Vagina (tissue), 2 donors: ENCODE measurements around the gene ARFGAP3. TPM values are rescaled to one million over a fixed set of nuclear protein-coding genes. Genes with fewer than 3 reads are reported as not detected.
A peak's percentile ranks its signal among the peaks of the same experiment; 100 is the strongest.

Experiments
- DNase-seq, 2 donors: peaks; one replicate each; pipeline ENCODE4 v3.0.0-alpha.2; 2017; ENCODE audit errors: extremely low spot score in 2 of 2
- H3K27ac ChIP-seq: fragments of 200-600 bp; sonication (generic); one replicate; pipeline ENCODE4 v1.5.1; 2019
- H3K27me3 ChIP-seq: fragments of 200-600 bp; sonication (generic); one replicate; pipeline ENCODE4 v1.5.1; 2019
- H3K36me3 ChIP-seq, 2 donors: fragments of 200-600 bp; sonication (generic); one replicate each; pipeline ENCODE4 v1.5.1; 2017 to 2019
- H3K4me1 ChIP-seq: fragments of 200-600 bp; sonication (generic); one replicate; pipeline ENCODE4 v1.5.1; 2019
- H3K4me3 ChIP-seq, 2 donors: fragments of 200-600 bp; sonication (generic); 1 replicate in 1 of 2; 2 replicates in 1 of 2; pipeline ENCODE4 v1.5.1; 2016 to 2019
- H3K9me3 ChIP-seq: fragments of 200-600 bp; sonication (generic); one replicate; pipeline ENCODE4 v1.5.1; 2019
- CTCF ChIP-seq, 3 experiments: fragments of 450-650 bp in 2 of 3; fragments of 200-600 bp in 1 of 3; sonication (generic) in 1 of 3; IDR thresholded peaks; one replicate each; pipeline ENCODE4 v1.5.1; 2017 to 2019; ENCODE audit warnings: antibody characterized with exemption in 3 of 3, mild to moderate bottlenecking in 2 of 3, moderate library complexity in 2 of 3
- POLR2A ChIP-seq, 2 donors: fragments of 450-650 bp; IDR thresholded peaks; one replicate each; pipeline ENCODE4 v1.6.1; 2017; ENCODE audit warnings: antibody characterized with exemption in 2 of 2, mild to moderate bottlenecking in 2 of 2, moderate library complexity in 2 of 2
- POLR2AphosphoS5 ChIP-seq, 2 donors: sonication (generic); formaldehyde crosslinking; IDR thresholded peaks; one replicate each; pipeline ENCODE4 v1.9.0; 2017; ENCODE audit warnings: antibody characterized with exemption in 2 of 2, mild to moderate bottlenecking in 2 of 2, low read depth in 1 of 2; ENCODE audit not compliant: insufficient read depth in 1 of 2
- intact Hi-C: fragments of 100-400 bp; cut with DNase I; formaldehyde crosslinking; loops from one replicate; pipeline ENCODE4 v1.15.1; 2023
- total RNA-seq: library from RNA; depleted of rRNA; stranded (reverse); fragments of >200 nt; gene quantifications from one replicate; pipeline ENCODE4 v1.2.3, GENCODE V29; 2016

ARFGAP3 gene
- total RNA-seq, 1 donor from 2014 or later = 28.0 TPM

GRCh38 chr22:42902875-42903510, 45.9 kb upstream of the ARFGAP3 start:
- no peak for DNase-seq
- H3K36me3 ChIP-seq = no peaks in the 10 kb centered on the region
- intact Hi-C loops = no loop called here
- H3K27ac ChIP-seq = no peak overlapping the region
- peaks cover 29% of the 10 kb centered on the region for H3K4me1 ChIP-seq
- TF ChIP-seq POLR2A (IDR thresholded peaks at IDR 0.05) (no peak), POLR2AphosphoS5 (IDR thresholded peaks at IDR 0.05; ENCODE audit: insufficient read depth in 1 of 2, low read depth in 1 of 2) (no peak), CTCF (IDR thresholded peaks at IDR 0.05) (no peak)
- no peak overlapping the region for H3K4me3 ChIP-seq
- no peaks in the 10 kb centered on the region for H3K27me3 ChIP-seq
- no peaks in the 10 kb centered on the region for H3K9me3 ChIP-seq

- peaks cover 19% of the 10 kb centered on the region for H3K4me1 ChIP-seq
These were observed 44.9 kb upstream of the ARFGAP3 start for GRCh38 chr22:42901790-42902508.

GRCh38 chr22:42897960-42898359, 40.9 kb upstream of the ARFGAP3 start:
- Histone ChIP-seq H3K9me3 (no peaks in the 10 kb centered on the region), H3K27me3 (no peaks in the 10 kb centered on the region), H3K27ac (no peak overlapping the region), H3K4me3 (no peak overlapping the region), H3K36me3 (peaks cover 0 to 4% of the 10 kb centered on the region in 2 donors), H3K4me1 (peaks cover 19% of the 10 kb centered on the region)
- no peak for DNase-seq
- TF ChIP-seq POLR2A (IDR thresholded peaks at IDR 0.05) (no peak), CTCF (IDR thresholded peaks at IDR 0.05) (no peak), POLR2AphosphoS5 (IDR thresholded peaks at IDR 0.05; ENCODE audit: insufficient read depth in 1 of 2, low read depth in 1 of 2) (no peak)
- intact Hi-C loops = no loop called here

More at GRCh38 chr22:42901790-42902508, 44.9 kb upstream of the ARFGAP3 start:
- Histone ChIP-seq H3K36me3 (no peaks in the 10 kb centered on the region), H3K27ac (no peak overlapping the region), H3K9me3 (no peaks in the 10 kb centered on the region), H3K27me3 (no peaks in the 10 kb centered on the region), H3K4me3 (no peak overlapping the region)
- intact Hi-C loops = no loop called here
- DNase-seq = no peak
- TF ChIP-seq POLR2A (IDR thresholded peaks at IDR 0.05) = no peak
- TF ChIP-seq CTCF (IDR thresholded peaks at IDR 0.05) = peak in 1 of 3 experiments; percentile 11
- TF ChIP-seq POLR2AphosphoS5 (IDR thresholded peaks at IDR 0.05; ENCODE audit: insufficient read depth in 1 of 2, low read depth in 1 of 2) = no peak

DNA sequence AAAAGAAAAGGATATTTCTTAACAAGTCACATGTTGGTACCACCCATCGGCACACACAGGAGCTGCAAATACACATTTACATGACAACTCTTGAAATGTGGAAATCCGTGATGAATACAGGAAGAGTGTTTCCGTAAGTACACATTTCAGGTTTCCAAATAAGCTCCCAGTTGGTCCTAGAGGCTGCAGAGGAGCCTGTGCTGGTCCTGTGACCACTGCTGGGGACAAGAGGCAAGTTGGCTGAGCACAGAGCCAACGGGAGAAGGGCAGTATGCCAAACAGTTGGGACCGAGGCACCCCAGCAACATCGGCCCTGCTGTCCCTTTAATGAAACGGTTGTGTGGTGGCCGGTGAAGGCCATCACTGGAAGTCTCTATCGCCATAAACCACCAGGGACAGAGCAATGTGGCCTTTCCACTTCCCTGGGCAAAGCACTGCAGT, 38.5 kb upstream of the ARFGAP3 start:
- intact Hi-C loops = no loop called here
- Histone ChIP-seq H3K36me3 (peaks cover 0 to 13% of the 10 kb centered on the region in 2 donors), H3K27ac (no peak overlapping the region), H3K27me3 (no peaks in the 10 kb centered on the region), H3K9me3 (no peaks in the 10 kb centered on the region), H3K4me3 (no peak overlapping the region), H3K4me1 (peaks cover 19% of the 10 kb centered on the region)
- no peak for DNase-seq
- TF ChIP-seq POLR2AphosphoS5 (IDR thresholded peaks at IDR 0.05; ENCODE audit: insufficient read depth in 1 of 2, low read depth in 1 of 2) (no peak), POLR2A (IDR thresholded peaks at IDR 0.05) (no peak), CTCF (IDR thresholded peaks at IDR 0.05) (no peak)

- intact Hi-C loops = no loop called here
- H3K9me3 ChIP-seq = no peaks in the 10 kb centered on the region
- no peak overlapping the region for H3K4me3 ChIP-seq
- H3K36me3 ChIP-seq = peaks cover 0 to 18% of the 10 kb centered on the region in 2 donors
- no peaks in the 10 kb centered on the region for H3K27me3 ChIP-seq
- H3K27ac ChIP-seq = no peak overlapping the region
- no peak for DNase-seq
- H3K4me1 ChIP-seq = peaks cover 19% of the 10 kb centered on the region
- no peak for TF ChIP-seq CTCF (IDR thresholded peaks at IDR 0.05)
- TF ChIP-seq POLR2AphosphoS5 (IDR thresholded peaks at IDR 0.05; ENCODE audit: insufficient read depth in 1 of 2, low read depth in 1 of 2) = no peak
- no peak for TF ChIP-seq POLR2A (IDR thresholded peaks at IDR 0.05)
These were observed 38.0 kb upstream of the ARFGAP3 start for GRCh38 chr22:42895087-42895486.
